HG03066 (cell line): ENCODE measurements around the gene GLIS2.

Source experiments
- ATAC-seq: cut with Tn5 transposase; IDR thresholded peaks from one replicate; pipeline ENCODE4 v1.9.1; 2021; ENCODE audit warnings: low read depth; ENCODE audit not compliant: unreplicated experiment

The GLIS2 gene

DNA sequence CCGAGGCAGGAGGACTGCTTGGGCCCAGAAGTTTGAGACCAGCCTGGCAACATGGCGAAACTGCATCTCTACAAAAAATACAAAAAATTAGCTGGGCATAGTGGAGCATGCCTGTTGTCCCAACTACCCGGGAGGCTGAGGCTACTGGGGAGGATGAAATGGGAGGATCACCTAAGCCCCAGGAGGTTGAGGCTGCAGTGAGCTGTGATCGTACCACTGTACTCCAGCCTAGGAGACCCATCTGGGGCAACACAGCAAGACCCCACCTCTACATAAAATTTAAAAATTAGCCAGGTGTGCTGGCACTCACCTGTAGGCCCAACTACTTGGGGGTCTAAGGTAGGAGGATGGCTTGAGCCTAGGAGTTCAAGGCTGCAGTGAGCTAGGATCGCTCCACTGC, 33.5 kb downstream of the GLIS2 start:
- ATAC-seq, result no peak

DNA sequence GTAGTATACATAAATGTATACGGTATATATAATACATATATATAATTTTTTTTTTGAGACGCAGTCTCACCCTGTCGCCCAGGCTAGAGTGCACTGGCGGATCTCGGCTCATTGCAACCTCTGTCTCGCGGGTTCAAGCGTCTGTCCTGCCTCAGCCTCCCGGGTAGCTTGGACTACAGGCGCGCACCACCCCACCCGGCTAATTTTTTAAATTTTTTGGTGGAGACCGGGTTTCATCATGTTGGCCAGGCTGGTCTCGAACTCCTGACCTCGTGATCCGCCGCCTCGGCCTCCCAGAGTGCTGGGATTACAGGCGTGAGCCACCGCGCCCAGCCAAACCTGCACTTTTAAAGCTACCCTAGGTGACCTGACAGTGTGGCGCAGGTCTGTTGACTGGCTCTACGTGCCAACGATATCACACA, 34.5 kb downstream of the GLIS2 start:
- ATAC-seq, result no peak

DNA sequence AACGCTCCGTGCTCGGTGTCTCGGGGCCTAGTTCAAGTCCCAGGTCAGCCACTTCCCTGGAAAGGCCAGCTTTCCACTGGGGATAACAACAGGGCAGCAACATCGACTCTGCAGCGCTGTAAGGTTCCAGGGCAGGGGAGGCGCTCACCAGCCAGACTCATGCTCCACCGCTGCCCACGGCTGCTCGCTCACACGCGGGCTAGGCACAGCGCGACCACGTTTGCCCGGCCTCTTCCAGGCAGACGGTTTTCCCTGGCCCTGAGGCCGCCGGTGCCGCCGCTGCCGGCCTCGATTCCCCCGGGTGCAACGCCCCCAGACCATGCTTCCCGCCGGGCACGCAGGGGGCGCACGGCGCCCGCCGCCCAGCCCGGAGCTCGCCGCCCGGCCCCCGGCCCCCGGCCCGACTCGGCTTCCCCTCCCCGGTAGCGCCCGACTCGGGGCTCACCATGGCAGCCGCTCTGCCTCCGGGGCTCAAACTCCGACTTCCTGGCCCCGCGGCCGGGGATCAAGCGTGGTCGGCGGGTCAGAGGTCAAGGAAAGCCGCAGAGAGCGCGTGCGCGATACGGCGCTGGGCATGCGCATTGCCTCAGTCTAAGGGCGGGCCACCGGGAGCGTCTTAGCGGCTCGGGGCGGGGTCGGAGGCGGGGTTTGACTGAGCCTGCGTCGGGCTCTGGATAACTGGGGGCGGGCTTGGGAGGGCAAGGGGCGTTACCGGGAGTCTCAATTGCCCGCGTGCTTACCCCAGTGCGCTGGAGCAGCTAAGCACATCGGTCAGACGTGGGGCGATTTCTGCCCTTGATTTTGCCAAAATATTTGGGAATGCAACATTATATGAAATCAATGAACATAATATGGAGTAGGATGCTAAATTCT, 35.2 kb downstream of the GLIS2 start, which contains the start of gene PAM16:
Gene PAM16, minus strand, starts transcription at position 535 of the 873 bp plus-strand sequence. Its CDS starts 87 bp downstream, at position 448.
- peak; percentile 93 for ATAC-seq

DNA sequence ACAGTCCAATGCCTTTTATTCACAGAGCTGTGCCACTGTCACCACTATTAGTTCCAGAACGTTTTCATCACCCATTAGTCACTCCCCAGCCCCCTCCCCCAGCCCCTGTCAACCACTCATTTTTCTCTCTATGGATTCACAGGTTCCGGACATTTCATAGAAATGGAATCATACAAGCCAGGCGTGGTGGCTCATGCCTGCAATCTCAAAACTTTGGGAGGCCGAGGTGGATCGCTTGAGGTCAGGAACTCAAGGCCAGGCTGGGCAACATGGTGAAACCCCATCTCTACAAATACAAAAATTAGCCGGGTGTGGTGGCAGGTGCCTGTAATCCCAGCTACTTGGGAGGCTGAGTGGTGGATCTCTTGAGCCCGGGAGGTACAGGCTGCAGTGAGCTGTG, 36.0 kb downstream of the GLIS2 start:
- no peak for ATAC-seq

DNA sequence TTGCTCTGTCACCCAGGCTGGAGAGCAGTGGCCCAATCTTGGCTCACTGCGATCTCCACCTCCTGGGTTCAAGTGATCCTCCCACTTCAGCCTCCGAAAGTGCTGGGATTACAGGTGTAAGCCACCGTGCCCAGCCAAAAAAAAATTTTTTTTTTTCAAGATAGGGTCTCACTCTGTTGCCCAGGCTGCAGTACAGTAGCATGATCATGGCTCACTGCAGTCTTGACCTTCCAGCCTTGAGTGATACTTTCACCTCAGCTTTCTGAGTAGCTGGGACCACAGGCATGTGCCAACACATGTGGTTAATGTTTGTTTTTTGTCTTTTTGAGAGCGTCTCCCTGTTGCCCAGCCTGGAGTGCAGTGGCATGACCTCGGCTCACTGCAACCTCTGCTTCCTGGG, 37.0 kb downstream of the GLIS2 start:
- ATAC-seq, result no peak

DNA sequence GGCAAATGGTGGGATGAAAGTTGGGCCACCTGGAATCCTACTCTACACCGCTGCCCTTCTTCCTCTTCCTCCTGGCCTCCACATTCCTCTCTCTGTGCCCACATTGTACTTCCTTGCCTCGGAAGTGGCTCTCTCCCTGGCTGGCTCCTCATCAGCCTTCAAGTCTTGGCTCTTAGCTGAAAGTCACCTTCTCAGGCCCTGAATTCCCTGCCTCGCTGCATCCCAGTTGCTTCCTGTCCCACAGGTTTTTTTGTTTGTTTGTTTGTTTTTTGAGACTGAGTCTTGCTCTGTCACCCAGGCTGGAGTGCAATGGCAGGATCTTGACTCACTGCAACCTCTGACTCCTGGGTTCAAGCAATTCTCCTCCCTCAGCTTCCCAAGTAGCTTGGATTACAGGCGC, 37.8 kb downstream of the GLIS2 start:
- ATAC-seq, result no peak

DNA sequence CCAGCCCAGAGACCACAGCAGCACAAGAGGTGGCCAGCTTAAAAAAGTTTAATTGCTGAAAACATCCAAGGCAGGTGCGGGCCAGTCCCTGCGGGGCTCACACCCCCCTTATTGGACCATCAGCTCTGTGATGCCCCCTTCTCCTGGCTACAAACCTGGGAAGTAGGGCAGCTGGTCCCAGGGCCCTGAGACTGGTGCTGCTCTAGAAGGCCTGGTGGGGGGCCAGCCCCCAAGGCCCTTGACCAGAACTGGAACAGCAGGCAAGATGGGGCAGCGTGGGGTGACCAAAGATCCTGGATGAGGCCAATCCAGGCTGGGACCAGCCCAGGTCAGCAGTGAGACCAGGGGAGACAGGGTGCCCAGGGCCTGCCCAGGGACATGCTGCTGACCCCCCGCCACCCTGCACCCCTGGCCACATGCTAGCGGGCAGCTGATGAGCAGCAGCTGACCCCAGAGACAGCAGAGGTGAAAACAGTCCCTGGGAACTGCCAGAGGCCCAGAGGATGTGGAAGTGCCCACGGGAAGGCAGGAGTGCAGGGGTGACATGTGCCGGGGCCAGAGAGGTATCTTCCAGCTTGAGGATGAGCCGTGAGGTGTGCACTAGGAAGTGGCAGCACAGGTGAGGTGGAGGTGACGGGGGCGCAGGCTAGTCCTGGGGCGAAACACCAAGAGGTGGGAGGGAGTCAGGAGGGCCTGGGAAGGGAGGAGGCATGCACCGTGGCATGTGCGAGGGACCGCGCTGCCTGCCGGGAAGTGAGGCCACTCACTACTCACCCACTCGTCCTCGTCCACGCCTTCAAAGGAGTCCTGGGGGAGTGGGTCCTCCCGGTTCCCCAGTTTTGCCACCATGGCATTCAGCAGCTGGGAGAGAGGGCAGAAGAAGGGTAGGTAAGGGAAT, 38.9 kb downstream of the GLIS2 start:
- no peak for ATAC-seq

DNA sequence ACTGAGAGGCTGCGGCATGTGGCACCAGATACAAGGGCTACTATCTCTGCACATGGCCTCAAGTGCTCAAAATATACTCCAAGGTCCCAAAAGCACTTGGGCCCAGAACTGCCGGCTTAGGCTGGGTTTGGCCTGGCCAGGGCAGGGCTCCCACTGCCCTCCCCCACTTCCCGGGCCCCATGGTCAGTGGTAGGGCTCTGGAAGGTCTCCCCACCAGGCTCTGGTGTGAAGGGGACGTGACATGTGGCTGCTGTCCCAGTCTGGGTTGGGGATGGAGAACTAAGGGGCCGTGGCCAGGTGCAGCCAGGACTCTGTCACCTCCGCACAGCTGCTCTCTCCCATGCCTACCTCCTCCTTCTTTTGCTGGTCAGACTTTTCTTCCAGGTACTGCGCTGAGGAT, 41.0 kb downstream of the GLIS2 start:
- no peak for ATAC-seq

DNA sequence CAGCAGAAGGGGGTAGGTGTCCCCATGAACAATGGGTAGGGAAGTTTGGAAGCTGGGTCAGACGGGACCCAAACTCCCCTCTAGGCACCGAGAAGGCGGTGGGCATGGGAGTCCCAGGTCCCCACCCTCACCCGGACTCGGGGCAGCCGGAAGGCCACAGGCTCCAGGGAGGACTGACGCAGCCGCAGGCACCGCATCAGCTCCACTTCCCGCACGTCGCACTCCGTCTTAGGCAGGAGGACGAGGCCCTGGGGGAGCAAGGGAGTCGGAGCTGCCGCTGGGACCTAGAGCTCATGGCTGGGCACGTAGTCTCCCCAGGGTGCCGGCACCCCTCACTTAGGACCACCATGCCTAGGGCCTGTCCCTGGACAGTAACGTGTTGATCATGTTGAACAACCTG, 42.4 kb downstream of the GLIS2 start:
- no peak for ATAC-seq

DNA sequence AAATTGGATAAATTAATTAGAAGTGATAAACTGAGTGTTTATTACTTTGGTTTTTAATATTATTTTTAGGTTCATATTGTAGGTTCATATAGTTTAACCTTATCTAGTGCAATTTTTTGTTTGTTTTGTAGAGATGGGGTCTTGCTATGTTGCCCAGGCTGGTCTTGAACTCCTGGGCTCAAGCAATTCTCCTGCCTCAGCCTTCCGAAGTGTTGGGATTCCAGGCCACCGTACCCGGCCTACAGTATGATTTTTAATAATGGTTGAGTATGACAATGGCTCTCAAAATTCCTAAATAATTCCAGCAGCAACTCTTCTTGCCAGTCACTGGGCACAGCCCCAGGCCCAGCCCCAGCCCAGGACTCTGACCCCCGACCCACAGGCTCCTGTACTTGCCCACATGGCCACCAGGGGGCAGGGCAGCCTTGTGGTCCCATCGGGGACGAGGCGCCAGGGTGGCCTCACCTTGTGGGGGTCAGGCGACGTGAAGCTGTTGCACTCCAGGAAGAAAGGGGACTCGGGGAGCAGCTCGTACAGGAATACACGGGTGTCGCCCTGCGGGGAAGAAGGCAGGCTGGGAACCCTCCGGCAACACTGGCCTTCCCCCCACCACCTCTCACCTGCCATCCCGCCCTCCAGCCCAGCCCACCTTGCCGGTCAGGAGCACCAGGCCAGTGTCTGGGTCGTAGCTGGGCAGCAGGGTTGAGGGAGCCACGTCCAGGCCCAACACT, 43.1 kb downstream of the GLIS2 start:
- no peak for ATAC-seq

DNA sequence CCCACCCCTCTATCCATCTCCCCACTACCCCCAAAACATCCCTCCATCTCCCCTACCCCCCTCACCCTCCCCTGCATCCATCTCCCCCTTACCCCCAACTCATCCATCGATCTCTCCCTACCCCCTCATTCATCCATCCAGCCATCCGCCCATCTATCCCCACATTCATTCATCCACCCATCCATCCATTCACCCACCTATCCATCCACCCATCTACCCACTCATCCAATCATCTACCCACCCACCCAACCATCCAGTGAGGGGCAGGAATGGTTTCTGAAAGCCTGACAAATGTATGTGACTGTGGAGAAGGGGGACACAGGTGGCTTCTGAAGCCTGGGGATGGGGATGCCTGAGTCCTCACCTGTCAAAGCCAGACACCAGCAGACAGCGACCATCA, 44.0 kb downstream of the GLIS2 start:
- ATAC-seq, result no peak

DNA sequence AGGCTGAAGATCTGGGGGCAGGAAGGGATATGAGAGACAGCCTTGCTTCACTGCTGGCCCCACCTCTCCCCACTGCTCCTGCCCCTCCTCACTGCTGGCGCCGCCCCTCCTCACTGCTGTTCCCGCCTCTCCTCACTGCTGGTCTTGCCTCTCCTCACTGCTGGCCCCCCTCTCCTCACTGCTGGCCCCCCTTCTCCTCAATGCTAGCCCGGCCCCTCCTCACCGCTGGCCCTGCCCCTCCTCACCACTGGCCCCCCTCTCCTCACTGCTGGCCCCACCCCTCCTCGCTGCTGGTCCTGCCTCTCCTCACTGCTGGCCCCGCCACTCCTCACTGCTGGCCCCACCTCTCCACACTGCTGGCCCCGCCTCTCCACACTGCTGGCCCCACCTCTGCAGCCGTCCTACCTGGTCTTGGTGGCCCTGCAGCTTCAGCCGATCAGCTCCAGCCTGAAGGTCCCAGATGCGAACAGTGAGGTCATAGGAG, 44.7 kb downstream of the GLIS2 start:
- ATAC-seq, result no peak

DNA sequence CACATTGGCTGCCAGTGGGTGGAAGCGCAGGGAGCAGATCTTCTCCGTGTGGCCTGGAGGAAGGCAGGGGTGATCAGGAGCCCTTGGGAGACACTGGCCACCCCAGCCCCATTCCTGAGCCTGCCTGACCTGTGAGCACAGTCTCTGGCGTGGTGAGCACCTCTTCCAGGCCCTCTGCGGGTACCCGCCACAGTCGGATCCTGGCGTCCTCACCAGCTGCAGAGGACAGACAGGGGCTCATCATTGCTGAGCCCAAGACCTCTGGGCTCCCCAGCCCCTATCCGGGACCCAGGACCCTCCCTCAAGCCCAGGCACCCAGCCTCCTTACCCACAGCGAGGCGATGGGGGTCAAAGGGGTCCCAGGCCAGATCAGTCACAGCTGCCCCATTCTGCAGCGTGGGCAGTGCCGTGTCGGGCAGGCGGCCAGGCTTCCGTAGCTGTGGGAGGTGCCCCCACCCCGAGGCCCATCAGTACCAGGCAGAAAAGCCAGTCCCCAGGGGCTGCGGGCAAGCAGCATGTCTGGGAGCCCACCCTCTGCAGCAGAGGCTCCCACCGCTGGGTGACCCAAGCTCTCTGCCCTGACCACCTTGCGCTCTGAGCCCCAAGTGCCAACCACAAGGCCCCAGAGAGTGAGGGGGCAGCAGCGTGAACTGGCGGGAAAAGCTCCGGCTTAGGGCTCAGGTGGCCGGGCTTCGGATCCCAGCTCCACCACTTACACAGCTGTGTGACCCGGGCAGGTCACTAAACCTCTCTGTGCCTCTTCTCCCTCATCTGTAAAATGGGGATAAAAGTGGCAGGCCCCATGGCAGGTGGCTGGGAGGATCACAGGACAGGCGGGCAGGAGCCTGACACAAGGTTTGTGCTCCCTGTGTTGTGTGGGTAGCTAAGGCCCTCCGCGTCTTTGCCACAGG, 45.4 kb downstream of the GLIS2 start:
- no peak for ATAC-seq

DNA sequence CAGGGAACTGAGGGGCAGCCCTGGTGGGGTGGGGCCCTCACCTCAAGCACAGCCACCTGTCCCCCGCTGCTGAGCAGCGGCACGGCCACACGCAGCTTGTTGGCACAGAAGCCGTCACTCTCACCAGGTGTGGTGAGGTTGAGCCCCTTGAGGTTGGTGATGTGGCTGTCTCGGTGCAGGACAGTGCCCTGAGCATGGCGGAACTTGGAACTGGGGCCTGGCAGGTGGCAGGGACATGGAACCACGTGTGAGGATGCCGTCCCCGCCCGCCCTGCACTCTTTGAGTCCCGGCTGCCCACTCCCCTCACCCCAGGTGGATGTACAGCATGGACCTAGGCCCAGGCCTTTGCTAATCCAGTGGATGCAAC, 46.1 kb downstream of the GLIS2 start:
- no peak for ATAC-seq

DNA sequence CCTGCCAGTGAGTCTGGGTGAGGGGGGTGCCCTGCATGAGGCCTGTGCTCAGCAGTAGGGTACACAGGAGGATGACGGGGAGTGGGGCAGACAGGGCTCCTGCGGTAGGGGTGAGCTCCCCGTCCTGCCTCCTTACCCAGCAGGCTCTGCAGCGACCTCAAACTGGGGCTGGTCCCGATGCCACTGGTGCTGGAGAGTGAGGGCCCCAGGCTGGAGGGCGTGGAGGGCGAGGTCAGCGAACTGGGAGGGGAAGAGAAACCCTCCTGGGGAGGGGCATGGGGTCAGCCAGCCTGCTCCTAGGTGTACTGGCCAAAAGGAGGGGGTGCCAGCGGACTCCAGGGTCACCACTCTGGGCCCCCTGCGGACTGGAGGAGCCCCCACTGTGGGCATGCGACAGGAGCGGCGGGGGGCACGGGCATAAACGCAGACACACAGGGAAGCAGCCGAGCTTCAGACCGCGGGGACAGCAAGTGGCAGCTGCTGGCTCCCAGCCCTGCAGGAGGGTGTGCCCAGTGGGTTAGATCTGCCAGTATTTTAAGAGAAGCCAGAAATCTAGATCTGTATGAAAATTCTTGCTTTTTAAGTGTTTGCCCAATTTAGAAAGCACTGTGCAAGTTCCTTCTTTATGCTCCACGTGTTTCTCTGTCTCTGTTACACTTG, 46.7 kb downstream of the GLIS2 start:
- no peak for ATAC-seq

DNA sequence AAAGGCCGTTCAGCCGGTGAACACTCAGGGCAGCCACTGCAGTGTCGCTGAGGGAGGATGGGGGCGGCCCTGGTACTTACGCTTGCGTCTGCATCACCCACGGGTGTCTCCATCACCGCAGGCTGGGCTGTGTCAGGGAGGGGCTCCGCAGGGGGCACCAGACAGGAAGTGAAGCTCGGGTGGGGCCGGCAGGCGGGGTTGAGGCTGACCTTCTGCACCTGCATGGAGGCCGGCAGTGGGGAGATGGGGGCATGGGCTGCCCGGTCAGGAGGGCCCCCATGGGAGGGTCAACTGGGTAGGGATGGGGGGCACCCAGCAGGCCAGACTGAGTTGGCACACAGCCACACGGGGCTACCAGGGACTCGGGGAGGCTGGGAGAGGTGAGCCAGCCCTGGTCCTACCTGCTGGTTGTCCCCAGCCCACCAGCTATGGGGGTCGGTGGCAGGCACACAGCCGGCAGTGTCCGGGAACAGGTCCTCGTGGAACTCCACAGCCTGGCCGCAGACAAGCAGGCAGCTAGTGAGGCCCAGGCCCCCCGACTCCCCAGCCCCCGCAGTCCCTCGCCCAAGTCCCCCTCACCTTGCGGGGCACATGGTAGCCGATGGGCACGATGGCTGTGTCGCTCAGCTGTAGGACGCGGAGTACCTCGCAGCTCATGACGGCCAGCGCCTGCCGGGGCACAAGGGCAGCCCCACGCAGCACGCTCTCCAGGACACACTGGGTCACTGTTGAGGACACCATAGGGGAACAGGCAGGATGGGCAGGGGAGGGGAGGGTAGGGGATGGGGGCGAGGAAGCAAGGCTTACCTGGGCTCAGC, 48.5 kb downstream of the GLIS2 start:
- no peak for ATAC-seq

DNA sequence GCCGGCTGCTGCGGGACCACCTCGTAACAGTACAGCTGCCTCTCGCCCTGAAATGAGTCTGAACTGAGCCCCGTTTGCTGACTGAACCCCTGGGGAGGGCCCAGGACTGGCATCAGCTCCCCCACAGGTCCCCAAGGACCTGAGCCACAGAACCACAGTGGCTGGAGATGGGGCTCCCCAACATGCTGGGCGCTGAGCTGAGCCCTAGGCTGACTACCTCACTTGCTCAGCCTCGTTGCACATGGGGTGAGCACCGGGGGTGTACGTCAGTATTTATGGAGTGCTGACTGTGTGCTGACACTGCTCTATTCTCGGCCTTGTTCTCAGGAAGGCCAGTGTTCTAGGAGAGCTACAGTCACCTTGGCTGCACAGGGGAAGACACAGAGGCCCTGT, 49.1 kb downstream of the GLIS2 start:
- no peak for ATAC-seq

DNA sequence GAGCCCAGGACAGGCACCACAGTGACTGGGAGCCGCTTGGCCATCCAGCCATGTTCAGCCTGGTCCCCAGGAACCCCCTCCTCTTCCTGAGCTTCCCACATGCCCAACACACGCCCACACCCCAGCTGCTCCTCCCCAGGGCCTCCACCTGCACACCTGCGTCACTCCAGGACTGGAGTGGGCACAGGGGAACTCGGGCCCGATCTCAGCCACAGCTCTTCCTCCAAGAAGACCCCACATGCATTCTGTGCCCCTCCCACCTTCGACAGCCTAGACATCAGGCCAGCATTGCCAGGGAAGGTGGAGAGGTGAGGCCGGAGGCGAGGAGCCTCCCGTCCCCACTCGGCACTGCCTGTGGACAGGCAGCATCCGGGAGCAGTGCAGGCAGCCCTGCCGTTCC, 49.7 kb downstream of the GLIS2 start:
- ATAC-seq, result no peak
